Body of pancreas (tissue), 4 donors: ENCODE data around the gene TTC7B.

Experiments
- POLR2A ChIP-seq, 3 donors: fragments of 450-650 bp; IDR thresholded peaks; one replicate each; pipeline ENCODE4 v1.6.1; 2016; ENCODE audit warnings: antibody characterized with exemption in 3 of 3, mild to moderate bottlenecking in 2 of 3
- TF ChIP-seq, protein P1 (sequence below), 7 experiments: fragments of 450-650 bp in 4 of 7; fragments of 200-600 bp in 3 of 7; sonication (generic) in 3 of 7; IDR thresholded peaks; one replicate each; pipeline ENCODE4 v1.5.1; 2016 to 2019; ENCODE audit warnings: antibody characterized with exemption in 7 of 7

DNA sequence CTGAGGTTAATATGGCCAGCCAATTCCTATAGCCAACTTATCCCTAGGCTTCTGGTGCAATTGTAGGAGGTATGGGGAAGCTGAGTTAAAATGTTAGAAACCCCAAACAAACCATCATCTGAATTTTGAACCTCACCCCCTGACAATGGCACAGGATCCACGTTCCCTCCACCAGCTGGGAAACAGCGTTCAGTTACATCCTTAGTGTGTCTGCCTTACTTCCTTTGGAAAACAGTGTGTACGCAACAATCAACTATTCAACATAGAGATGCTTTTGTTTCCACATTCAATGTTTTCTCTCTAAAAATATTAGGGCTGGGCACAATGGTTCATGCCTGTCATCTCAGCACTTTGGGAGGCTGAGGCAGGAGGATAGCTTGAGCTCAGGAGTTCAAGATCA, 203.4 kb downstream of the TTC7B start:
- TF ChIP-seq, protein P1, sequence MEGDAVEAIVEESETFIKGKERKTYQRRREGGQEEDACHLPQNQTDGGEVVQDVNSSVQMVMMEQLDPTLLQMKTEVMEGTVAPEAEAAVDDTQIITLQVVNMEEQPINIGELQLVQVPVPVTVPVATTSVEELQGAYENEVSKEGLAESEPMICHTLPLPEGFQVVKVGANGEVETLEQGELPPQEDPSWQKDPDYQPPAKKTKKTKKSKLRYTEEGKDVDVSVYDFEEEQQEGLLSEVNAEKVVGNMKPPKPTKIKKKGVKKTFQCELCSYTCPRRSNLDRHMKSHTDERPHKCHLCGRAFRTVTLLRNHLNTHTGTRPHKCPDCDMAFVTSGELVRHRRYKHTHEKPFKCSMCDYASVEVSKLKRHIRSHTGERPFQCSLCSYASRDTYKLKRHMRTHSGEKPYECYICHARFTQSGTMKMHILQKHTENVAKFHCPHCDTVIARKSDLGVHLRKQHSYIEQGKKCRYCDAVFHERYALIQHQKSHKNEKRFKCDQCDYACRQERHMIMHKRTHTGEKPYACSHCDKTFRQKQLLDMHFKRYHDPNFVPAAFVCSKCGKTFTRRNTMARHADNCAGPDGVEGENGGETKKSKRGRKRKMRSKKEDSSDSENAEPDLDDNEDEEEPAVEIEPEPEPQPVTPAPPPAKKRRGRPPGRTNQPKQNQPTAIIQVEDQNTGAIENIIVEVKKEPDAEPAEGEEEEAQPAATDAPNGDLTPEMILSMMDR (IDR thresholded peaks at IDR 0.05), result no peak
- TF ChIP-seq POLR2A (IDR thresholded peaks at IDR 0.05), result no peak
